Esophagus squamous epithelium (tissue), 4 donors: ENCODE data around the gene SPC24.

Experiments
- POLR2A ChIP-seq, 4 donors: fragments of 450-650 bp; IDR thresholded peaks; one replicate each; pipeline ENCODE4 v1.6.1; 2017; ENCODE audit warnings: antibody characterized with exemption in 4 of 4, mild to moderate bottlenecking in 4 of 4, moderate library complexity in 3 of 4
- TF ChIP-seq, protein P1 (sequence below), 6 experiments: fragments of 450-650 bp in 4 of 6; fragments of 200-600 bp in 2 of 6; sonication (generic) in 2 of 6; IDR thresholded peaks; one replicate each; pipeline ENCODE4 v1.5.1; 2016 to 2019; ENCODE audit warnings: antibody characterized with exemption in 6 of 6, mild to moderate bottlenecking in 4 of 6, moderate library complexity in 4 of 6

DNA sequence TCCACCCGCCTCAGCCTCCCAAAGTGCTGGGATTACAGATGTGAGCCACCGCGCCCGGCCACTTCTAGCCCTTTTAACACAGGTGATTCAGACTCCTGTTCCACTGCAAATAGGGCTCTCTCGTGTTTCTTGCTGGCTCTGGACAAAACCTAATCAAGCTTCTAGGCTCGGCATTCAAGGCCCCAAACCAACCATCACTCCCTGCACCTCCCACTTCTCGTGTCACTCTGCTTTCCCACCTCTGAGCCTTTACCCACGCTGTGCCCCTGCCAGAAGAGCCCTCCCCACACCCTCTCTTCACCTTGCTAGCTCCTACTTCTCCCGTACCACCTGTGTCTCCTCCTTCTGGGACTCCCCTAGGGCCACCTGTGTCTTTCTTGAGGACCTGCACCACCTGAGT is 22.0 kb upstream of the SPC24 start:
- TF ChIP-seq, protein P1, sequence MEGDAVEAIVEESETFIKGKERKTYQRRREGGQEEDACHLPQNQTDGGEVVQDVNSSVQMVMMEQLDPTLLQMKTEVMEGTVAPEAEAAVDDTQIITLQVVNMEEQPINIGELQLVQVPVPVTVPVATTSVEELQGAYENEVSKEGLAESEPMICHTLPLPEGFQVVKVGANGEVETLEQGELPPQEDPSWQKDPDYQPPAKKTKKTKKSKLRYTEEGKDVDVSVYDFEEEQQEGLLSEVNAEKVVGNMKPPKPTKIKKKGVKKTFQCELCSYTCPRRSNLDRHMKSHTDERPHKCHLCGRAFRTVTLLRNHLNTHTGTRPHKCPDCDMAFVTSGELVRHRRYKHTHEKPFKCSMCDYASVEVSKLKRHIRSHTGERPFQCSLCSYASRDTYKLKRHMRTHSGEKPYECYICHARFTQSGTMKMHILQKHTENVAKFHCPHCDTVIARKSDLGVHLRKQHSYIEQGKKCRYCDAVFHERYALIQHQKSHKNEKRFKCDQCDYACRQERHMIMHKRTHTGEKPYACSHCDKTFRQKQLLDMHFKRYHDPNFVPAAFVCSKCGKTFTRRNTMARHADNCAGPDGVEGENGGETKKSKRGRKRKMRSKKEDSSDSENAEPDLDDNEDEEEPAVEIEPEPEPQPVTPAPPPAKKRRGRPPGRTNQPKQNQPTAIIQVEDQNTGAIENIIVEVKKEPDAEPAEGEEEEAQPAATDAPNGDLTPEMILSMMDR (IDR thresholded peaks at IDR 0.05), result no peak
- no peak for TF ChIP-seq POLR2A (IDR thresholded peaks at IDR 0.05)
